PC-9 (cell line): ENCODE measurements around the gene MED26. TPM values are rescaled to one million over a fixed set of nuclear protein-coding genes. Genes with fewer than 3 reads are reported as not detected.

Experiments
- BruUV-seq: library from RNA; stranded (reverse); fragments of 400-500 nt; replicated peaks from 2 replicates; lab custom pipeline; 2021; lab: Mats Ljungman, UMichigan
- CTCF ChIA-PET: fragments of 300-600 bp; sonication (Branson Sonifier 250); formaldehyde crosslinking; loops from one replicate; lab custom pipeline; 2022; ENCODE audit warnings: antibody characterized with exemption; lab: Charles Lee
- POLR2A ChIA-PET: fragments of 300-600 bp; sonication (Branson Sonifier 250); formaldehyde crosslinking; loops from one replicate; lab custom pipeline; 2022; ENCODE audit warnings: antibody characterized with exemption; ENCODE audit not compliant: unreplicated experiment; lab: Charles Lee
- DNase-seq, 2 experiments: peaks; one replicate each; pipeline versions ENCODE4 v3.0.0 to v3.0.0-alpha.2; 2015 to 2022; ENCODE audit warnings: mixed read lengths in 1 of 2
- H2AFZ ChIP-seq: fragments of 200-600 bp; sonication (generic); 2 replicates; pipeline ENCODE4 v1.8.1; 2017; ENCODE audit warnings: antibody characterized with exemption
- H3F3A ChIP-seq: fragments of 200-600 bp; sonication (generic); 2 replicates; pipeline ENCODE4 v1.8.1; 2017; ENCODE audit warnings: antibody characterized with exemption, mild to moderate bottlenecking, low read depth; ENCODE audit not compliant: insufficient read depth
- H3K27ac ChIP-seq: fragments of 200-600 bp; sonication (generic); 2 replicates; pipeline ENCODE4 v1.6.1; 2016; ENCODE audit warnings: mixed run types
- H3K27me3 ChIP-seq: fragments of 200-600 bp; sonication (generic); 2 replicates; pipeline ENCODE4 v1.6.1; 2016; ENCODE audit warnings: low read depth, mixed run types; ENCODE audit not compliant: insufficient read depth
- H3K36me3 ChIP-seq: fragments of 200-600 bp; sonication (generic); 2 replicates; pipeline ENCODE4 v1.6.1; 2016; ENCODE audit warnings: low read depth, mixed run types
- H3K4me1 ChIP-seq: fragments of 200-600 bp; sonication (generic); replicated peaks from 2 replicates; pipeline ENCODE4 v1.6.1; 2016; ENCODE audit warnings: mixed run types; ENCODE audit not compliant: insufficient read depth
- H3K4me2 ChIP-seq: fragments of 200-600 bp; sonication (generic); 2 replicates; pipeline ENCODE4 v1.6.1; 2017; ENCODE audit warnings: mixed run types
- H3K4me3 ChIP-seq: fragments of 200-600 bp; sonication (generic); 2 replicates; pipeline ENCODE4 v1.6.1; 2016; ENCODE audit warnings: mixed run types
- H3K79me2 ChIP-seq: fragments of 200-600 bp; sonication (generic); 2 replicates; pipeline ENCODE4 v1.6.1; 2017; ENCODE audit warnings: low read depth, mixed run types
- H3K9me2 ChIP-seq: fragments of 200-600 bp; sonication (generic); 2 replicates; pipeline ENCODE4 v1.8.1; 2017; ENCODE audit warnings: mild to moderate bottlenecking; ENCODE audit not compliant: insufficient read depth
- H3K9me3 ChIP-seq: fragments of 200-600 bp; sonication (generic); 2 replicates; pipeline ENCODE4 v1.8.1; 2016; ENCODE audit warnings: low read depth; ENCODE audit not compliant: insufficient read depth
- H4K20me1 ChIP-seq: fragments of 200-600 bp; sonication (generic); 2 replicates; pipeline ENCODE4 v1.8.1; 2017; ENCODE audit not compliant: insufficient read depth
- CTCF ChIP-seq: fragments of 200-600 bp; sonication (generic); conservative IDR thresholded peaks from 2 replicates; pipeline ENCODE4 v1.6.1; 2017; ENCODE audit warnings: mixed run types, antibody characterized with exemption, mild to moderate bottlenecking, moderate library complexity
- EZH2 ChIP-seq: fragments of 200-600 bp; sonication (generic); IDR thresholded peaks from 2 replicates; pipeline ENCODE4 v1.8.0; 2017; ENCODE audit warnings: antibody characterized with exemption, low read depth
- intact Hi-C: fragments of 100-400 bp; cut with micrococcal nuclease; formaldehyde crosslinking; loops from one replicate; pipeline ENCODE4 v1.10.0; 2022; ENCODE audit not compliant: unreplicated experiment
- total RNA-seq: library from RNA; stranded (reverse); gene quantifications from 2 replicates; pipeline ENCODE4 v1.2.3, GENCODE V29; 2021

The MED26 gene
- total RNA-seq, 1 experiment from 2014 or later = 11.9 TPM

- H3K36me3 ChIP-seq = no peaks in the 10 kb centered on the region
- peaks cover 96% of the 10 kb centered on the region for H4K20me1 ChIP-seq
- DNase-seq = no peak
- H3F3A ChIP-seq = peaks cover 2% of the 10 kb centered on the region; the same call in 1 of the 2 replicates
- no peaks in the 10 kb centered on the region for H3K9me2 ChIP-seq
- no peaks in the 10 kb centered on the region for H3K27me3 ChIP-seq
- POLR2A ChIA-PET = no interaction called here
- no peak overlapping the region for H3K4me3 ChIP-seq
- intact Hi-C loops = no loop called here
- CTCF ChIA-PET = no interaction called here
- H3K9me3 ChIP-seq = no peaks in the 10 kb centered on the region; the same call in 1 of the 2 replicates
- BruUV-seq = no TSS peak
- peaks cover 97% of the 10 kb centered on the region for H3K79me2 ChIP-seq
- TF ChIP-seq CTCF = no peak
- no peak for TF ChIP-seq EZH2
- no peak overlapping the region for H3K27ac ChIP-seq
- no peak overlapping the region for H3K4me2 ChIP-seq
- H3K4me1 ChIP-seq = no peaks in the 10 kb centered on the region
- no peak overlapping the region for H2AFZ ChIP-seq
These were observed 36.9 kb downstream of the MED26 start for GRCh38 chr19:16590876-16591802.

GRCh38 chr19:16589917-16590316 is 38.1 kb downstream of the MED26 start:
- DNase-seq = no peak
- TF ChIP-seq CTCF (no peak), EZH2 (no peak)
- no peak overlapping the region for H3K4me2 ChIP-seq
- H4K20me1 ChIP-seq = peaks cover 94% of the 10 kb centered on the region
- H3K27me3 ChIP-seq = no peaks in the 10 kb centered on the region
- no peak overlapping the region for H3K4me3 ChIP-seq
- CTCF ChIA-PET = no interaction called here
- no peak overlapping the region for H3K27ac ChIP-seq
- peaks cover 11% of the 10 kb centered on the region for H3K4me1 ChIP-seq
- no TSS peak for BruUV-seq
- H3K9me2 ChIP-seq = no peaks in the 10 kb centered on the region
- intact Hi-C loops = no loop called here
- no peak overlapping the region for H2AFZ ChIP-seq
- H3K36me3 ChIP-seq = no peaks in the 10 kb centered on the region
- POLR2A ChIA-PET = no interaction called here
- H3K79me2 ChIP-seq = peaks cover 97% of the 10 kb centered on the region
- H3K9me3 ChIP-seq = no peaks in the 10 kb centered on the region; the same call in 1 of the 2 replicates
- H3F3A ChIP-seq = peaks cover 8% of the 10 kb centered on the region; the same call in 1 of the 2 replicates

GRCh38 chr19:16588824-16589577 is 39.0 kb downstream of the MED26 start:
- POLR2A ChIA-PET = no interaction called here
- intact Hi-C loops = no loop called here
- no peaks in the 10 kb centered on the region for H3K27me3 ChIP-seq
- H3K9me2 ChIP-seq = no peaks in the 10 kb centered on the region
- peaks cover 18% of the 10 kb centered on the region for H3K4me1 ChIP-seq
- H2AFZ ChIP-seq = no peak overlapping the region
- H3K9me3 ChIP-seq = no peaks in the 10 kb centered on the region; the same call in 1 of the 2 replicates
- H3K4me2 ChIP-seq = no peak overlapping the region
- H3K27ac ChIP-seq = no peak overlapping the region
- H4K20me1 ChIP-seq = peaks cover 92% of the 10 kb centered on the region
- TF ChIP-seq CTCF = no peak
- TF ChIP-seq EZH2 = no peak
- peaks cover 8% of the 10 kb centered on the region; the same call in 1 of the 2 replicates for H3F3A ChIP-seq
- peaks cover 96% of the 10 kb centered on the region for H3K79me2 ChIP-seq
- H3K4me3 ChIP-seq = no peak overlapping the region
- BruUV-seq = no TSS peak
- DNase-seq = no peak
- CTCF ChIA-PET = no interaction called here
- H3K36me3 ChIP-seq = no peaks in the 10 kb centered on the region
